ENCODE measurements around the gene CDK14. TPM values are rescaled to one million over a fixed set of nuclear protein-coding genes. Genes with fewer than 3 reads are reported as not detected.

The CDK14 gene
- total RNA-seq, 1 experiment from 2014 or later = 39.1 TPM

GRCh38 chr7:90836937-90837336 is 240.8 kb downstream of the CDK14 start:
- H3K79me2 ChIP-seq (ENCODE audit: low read depth) = no peaks in the 10 kb centered on the region
- POLR2A ChIA-PET (ENCODE audit: unreplicated experiment) = no interaction called here
- DNase-seq = no peak

GRCh38 chr7:90838799-90839198 is 242.7 kb downstream of the CDK14 start:
- Histone ChIP-seq H3K36me3 (ENCODE audit: low read depth) (no peaks in the 10 kb centered on the region), H3K9me3 (ENCODE audit: insufficient read depth, low read depth) (no peaks in the 10 kb centered on the region), H2AFZ (no peak overlapping the region), H3K9me2 (ENCODE audit: insufficient read depth) (no peaks in the 10 kb centered on the region), H4K20me1 (ENCODE audit: insufficient read depth) (no peaks in the 10 kb centered on the region), H3K4me3 (no peak overlapping the region), H3K79me2 (ENCODE audit: low read depth) (no peaks in the 10 kb centered on the region), H3K27ac (no peak overlapping the region), H3K4me2 (no peak overlapping the region), H3K4me1 (replicated peaks; ENCODE audit: insufficient read depth) (no peaks in the 10 kb centered on the region), H3K27me3 (ENCODE audit: insufficient read depth, low read depth) (no peaks in the 10 kb centered on the region), H3F3A (ENCODE audit: insufficient read depth, low read depth) (no peaks in the 10 kb centered on the region)
- ChIA-PET POLR2A (ENCODE audit: unreplicated experiment) (no interaction called here), CTCF (no interaction called here)
- TF ChIP-seq EZH2 (IDR thresholded peaks at IDR 0.05; ENCODE audit: low read depth) (no peak), CTCF (conservative IDR thresholded peaks at IDR 0.05) (no peak)
- BruUV-seq (replicated peaks) = no TSS peak
- DNase-seq = no peak
- intact Hi-C loops (cut with micrococcal nuclease; ENCODE audit: unreplicated experiment) = no loop called here

More at GRCh38 chr7:90836937-90837336, 240.8 kb downstream of the CDK14 start:
- no peak overlapping the region for H3K4me2 ChIP-seq
- no peaks in the 10 kb centered on the region for H3K4me1 ChIP-seq (replicated peaks; ENCODE audit: insufficient read depth)
- no peak overlapping the region for H3K27ac ChIP-seq
- H3K9me2 ChIP-seq (ENCODE audit: insufficient read depth) = no peaks in the 10 kb centered on the region
- H3K9me3 ChIP-seq (ENCODE audit: insufficient read depth, low read depth) = no peaks in the 10 kb centered on the region
- H3K27me3 ChIP-seq (ENCODE audit: insufficient read depth, low read depth) = no peaks in the 10 kb centered on the region
- H3K36me3 ChIP-seq (ENCODE audit: low read depth) = no peaks in the 10 kb centered on the region
- no peak overlapping the region for H3K4me3 ChIP-seq
- TF ChIP-seq EZH2 (IDR thresholded peaks at IDR 0.05; ENCODE audit: low read depth) (no peak), CTCF (conservative IDR thresholded peaks at IDR 0.05) (no peak)
- no peak overlapping the region for H2AFZ ChIP-seq
- BruUV-seq (replicated peaks) = no TSS peak
- intact Hi-C loops (cut with micrococcal nuclease; ENCODE audit: unreplicated experiment) = no loop called here
- CTCF ChIA-PET = no interaction called here
- no peaks in the 10 kb centered on the region for H4K20me1 ChIP-seq (ENCODE audit: insufficient read depth)
- no peaks in the 10 kb centered on the region for H3F3A ChIP-seq (ENCODE audit: insufficient read depth, low read depth)

- Histone ChIP-seq H3K4me1 (replicated peaks; ENCODE audit: insufficient read depth) (no peaks in the 10 kb centered on the region), H3K4me2 (no peak overlapping the region), H3K9me2 (ENCODE audit: insufficient read depth) (no peaks in the 10 kb centered on the region), H4K20me1 (ENCODE audit: insufficient read depth) (no peaks in the 10 kb centered on the region), H2AFZ (no peak overlapping the region), H3K9me3 (ENCODE audit: insufficient read depth, low read depth) (no peaks in the 10 kb centered on the region), H3K36me3 (ENCODE audit: low read depth) (no peaks in the 10 kb centered on the region), H3K79me2 (ENCODE audit: low read depth) (no peaks in the 10 kb centered on the region), H3K4me3 (no peak overlapping the region), H3K27ac (no peak overlapping the region), H3F3A (ENCODE audit: insufficient read depth, low read depth) (no peaks in the 10 kb centered on the region), H3K27me3 (ENCODE audit: insufficient read depth, low read depth) (no peaks in the 10 kb centered on the region)
- ChIA-PET POLR2A (ENCODE audit: unreplicated experiment) (no interaction called here), CTCF (no interaction called here)
- TF ChIP-seq CTCF (conservative IDR thresholded peaks at IDR 0.05) = no peak
- TF ChIP-seq EZH2 (IDR thresholded peaks at IDR 0.05; ENCODE audit: low read depth) = no peak
- no peak for DNase-seq
- intact Hi-C loops (cut with micrococcal nuclease; ENCODE audit: unreplicated experiment) = no loop called here
- no TSS peak for BruUV-seq (replicated peaks)
Observed at GRCh38 chr7:90839316-90839715, 243.2 kb downstream of the CDK14 start.
